H1 (cell line): Measurements from ENCODE around the gene LRRC14B. TPM values are rescaled to one million over a fixed set of nuclear protein-coding genes. Genes with fewer than 3 reads are reported as not detected.

Source experiments
- CTCF ChIA-PET: fragments of 300-600 bp; sonication (Branson Sonifier 250); formaldehyde crosslinking; loops from one replicate; lab custom pipeline; 2021; ENCODE audit not compliant: partially characterized antibody; lab: Charles Lee
- POLR2A ChIA-PET: fragments of 300-600 bp; sonication (Branson Sonifier 250); formaldehyde crosslinking; loops from one replicate; lab custom pipeline; 2021; ENCODE audit warnings: inconsistent platforms; ENCODE audit not compliant: partially characterized antibody; lab: Charles Lee
- DNase-seq, 2 experiments: peaks; one replicate each; pipeline versions ENCODE4 v3.0.0 to v3.0.0-alpha.2; 2010 to 2022; ENCODE audit warnings: low spot score in 2 of 2, low read depth in 1 of 2, mixed read lengths in 1 of 2
- FAIRE-seq: peaks from 2 replicates; lab custom pipeline; 2011; peaks lifted over from hg19 to GRCh38; lab: Jason Lieb, UNC
- H2AFZ ChIP-seq: 2 replicates; pipeline ENCODE4 v1.8.1; 2012; ENCODE audit warnings: low read length, inconsistent platforms
- H2AK5ac ChIP-seq: 2 replicates; pipeline ENCODE4 v1.6.1; 2013; ENCODE audit warnings: low read depth, low read length
- H2BK120ac ChIP-seq: replicated peaks from 2 replicates; pipeline ENCODE3; 2013; ENCODE audit warnings: low read depth, low read length, inconsistent platforms
- H2BK12ac ChIP-seq: 2 replicates; pipeline ENCODE4 v1.6.1; 2013; ENCODE audit warnings: low read depth, low read length
- H2BK15ac ChIP-seq: 2 replicates; pipeline ENCODE4 v1.6.1; 2013; ENCODE audit warnings: low read length
- H2BK20ac ChIP-seq: 2 replicates; pipeline ENCODE4 v1.6.1; 2013; ENCODE audit warnings: low read length
- H2BK5ac ChIP-seq: 2 replicates; pipeline ENCODE4 v1.6.1; 2013; ENCODE audit warnings: low read depth, low read length
- H3K14ac ChIP-seq: 2 replicates; pipeline ENCODE4 v1.6.1; 2013; ENCODE audit warnings: inconsistent platforms; ENCODE audit not compliant: insufficient read length
- H3K18ac ChIP-seq: 2 replicates; pipeline ENCODE4 v1.6.1; 2013; ENCODE audit warnings: low read length; ENCODE audit errors: extremely low read depth
- H3K23ac ChIP-seq: 2 replicates; pipeline ENCODE4 v1.6.1; 2013; ENCODE audit warnings: inconsistent platforms; ENCODE audit not compliant: insufficient read length
- H3K23me2 ChIP-seq: 2 replicates; pipeline ENCODE4 v1.6.1; 2013; ENCODE audit warnings: low read depth, low read length
- H3K27ac ChIP-seq: 2 replicates; pipeline ENCODE4 v1.6.1; 2011; ENCODE audit warnings: low read depth, low read length, inconsistent platforms
- H3K27me3 ChIP-seq, 4 experiments: replicated peaks in 1 of 4; 1 replicate in 1 of 4; 2 replicates in 3 of 4; pipeline versions ENCODE4 v1.6.1 to v1.8.1; 2011 to 2013; ENCODE audit warnings: low read length in 3 of 4, mild to moderate bottlenecking in 3 of 4, inconsistent platforms in 2 of 4, mixed read lengths in 2 of 4, moderate library complexity in 1 of 4; ENCODE audit not compliant: control insufficient read depth in 3 of 4, insufficient read depth in 3 of 4; ENCODE audit errors: extremely low read depth in 1 of 4
- H3K36me3 ChIP-seq, 4 experiments: 2 replicates each; pipeline versions ENCODE4 v1.6.1 to v1.8.1; 2011 to 2013; ENCODE audit warnings: mild to moderate bottlenecking in 4 of 4, low read length in 3 of 4, moderate library complexity in 2 of 4, control low read depth in 1 of 4, inconsistent platforms in 1 of 4; ENCODE audit not compliant: insufficient read depth in 4 of 4, control insufficient read depth in 2 of 4
- H3K4ac ChIP-seq: replicated peaks from 2 replicates; pipeline ENCODE3; 2013; ENCODE audit warnings: low read length, low read depth, mixed read lengths, inconsistent platforms; ENCODE audit not compliant: insufficient read length
- H3K4me1 ChIP-seq, 4 experiments: replicated peaks in 1 of 4; 1 replicate in 1 of 4; 2 replicates in 3 of 4; pipeline versions ENCODE4 v1.6.1 to v1.8.1; 2011 to 2013; ENCODE audit warnings: low read length in 3 of 4, inconsistent platforms in 2 of 4, mixed read lengths in 1 of 4; ENCODE audit not compliant: insufficient read depth in 4 of 4, control insufficient read depth in 3 of 4
- H3K4me2 ChIP-seq, 2 experiments: 2 replicates each; pipeline versions ENCODE4 v1.6.1 to v1.8.1; 2011 to 2013; ENCODE audit warnings: low read depth in 2 of 2, low read length in 2 of 2, control low read depth in 1 of 2, inconsistent platforms in 1 of 2, mild to moderate bottlenecking in 1 of 2; ENCODE audit not compliant: insufficient read depth in 1 of 2
- H3K4me3 ChIP-seq, 4 experiments: fragments of 200-600, 300-600 bp in 1 of 4; sonication (generic), shearing (Covaris generic), sonication (Bioruptor Twin) in 1 of 4; 2 replicates each; pipeline versions ENCODE4 v1.5.1 to v1.8.1; 2011 to 2016; ENCODE audit warnings: low read length in 4 of 4, low read depth in 3 of 4, control low read depth in 2 of 4, inconsistent platforms in 2 of 4, mild to moderate bottlenecking in 2 of 4, mixed read lengths in 1 of 4, moderate library complexity in 1 of 4; ENCODE audit not compliant: insufficient read depth in 2 of 4; ENCODE audit errors: extremely low read depth in 1 of 4
- H3K56ac ChIP-seq: replicated peaks from 2 replicates; pipeline ENCODE3; 2013; ENCODE audit warnings: low read depth, mild to moderate bottlenecking, mixed read lengths, low read length, inconsistent platforms; ENCODE audit not compliant: insufficient read length
- H3K79me1 ChIP-seq: 2 replicates; pipeline ENCODE4 v1.6.1; 2013; ENCODE audit warnings: low read depth, low read length, control low read depth
- H3K79me2 ChIP-seq, 2 experiments: 2 replicates each; pipeline versions ENCODE4 v1.6.1 to v1.8.1; 2012 to 2013; ENCODE audit warnings: low read length in 2 of 2, mild to moderate bottlenecking in 2 of 2, inconsistent platforms in 1 of 2; ENCODE audit not compliant: insufficient read depth in 2 of 2, control insufficient read depth in 1 of 2
- H3K9ac ChIP-seq, 4 experiments: replicated peaks in 1 of 4; 1 replicate in 1 of 4; 2 replicates in 3 of 4; pipeline versions ENCODE4 v1.6.1 to v1.8.1; 2011 to 2013; ENCODE audit warnings: low read depth in 3 of 4, low read length in 3 of 4, control low read depth in 2 of 4, mild to moderate bottlenecking in 2 of 4, moderate library complexity in 2 of 4, inconsistent platforms in 1 of 4; ENCODE audit errors: extremely low read depth in 1 of 4
- H3K9me3 ChIP-seq, 2 experiments: 2 replicates each; pipeline versions ENCODE4 v1.6.1 to v1.8.1; 2012 to 2013; ENCODE audit warnings: mild to moderate bottlenecking in 2 of 2, moderate library complexity in 2 of 2, control low read depth in 1 of 2, inconsistent platforms in 1 of 2, low read depth in 1 of 2, low read length in 1 of 2, mixed read lengths in 1 of 2; ENCODE audit not compliant: insufficient read depth in 2 of 2
- H4K20me1 ChIP-seq, 2 experiments: replicated peaks in 1 of 2; 2 replicates each; pipeline versions ENCODE3 to v1.8.1; 2011 to 2013; ENCODE audit warnings: inconsistent platforms in 2 of 2, low read length in 2 of 2, mild to moderate bottlenecking in 1 of 2; ENCODE audit not compliant: insufficient read depth in 2 of 2, control insufficient read depth in 1 of 2
- H4K5ac ChIP-seq: 2 replicates; pipeline ENCODE4 v1.6.1; 2013; ENCODE audit warnings: low read length, low read depth, mixed read lengths, inconsistent platforms; ENCODE audit not compliant: insufficient read length
- H4K8ac ChIP-seq: 2 replicates; pipeline ENCODE4 v1.8.0; 2013; ENCODE audit warnings: mild to moderate bottlenecking, moderate library complexity, low read length, inconsistent platforms; ENCODE audit not compliant: insufficient read depth; ENCODE audit errors: extremely low read depth
- H4K91ac ChIP-seq: replicated peaks from 2 replicates; pipeline ENCODE3; 2013; ENCODE audit warnings: low read length, mixed read lengths, inconsistent platforms; ENCODE audit not compliant: insufficient read length
- BRCA1 ChIP-seq: IDR thresholded peaks from 2 replicates; pipeline ENCODE4 v1.6.1; 2012; ENCODE audit warnings: low read depth, low read length, improper control_type of control experiment
- EZH2 ChIP-seq: fragments of 200-600 bp; sonication (generic); IDR thresholded peaks from 2 replicates; pipeline ENCODE4 v1.7.1; 2012; ENCODE audit warnings: low read depth, mild to moderate bottlenecking, moderate library complexity, low read length, inconsistent platforms; ENCODE audit not compliant: severe bottlenecking
- GABPA ChIP-seq: IDR thresholded peaks from 2 replicates; pipeline ENCODE4 v1.6.1; 2011; ENCODE audit warnings: mild to moderate bottlenecking, low read length, moderate library complexity, borderline replicate concordance; ENCODE audit not compliant: insufficient read depth
- JUND ChIP-seq: IDR thresholded peaks from 2 replicates; pipeline ENCODE4 v1.6.1; 2011; ENCODE audit warnings: mild to moderate bottlenecking, improper control_type of control experiment, low read length
- WGBS, 2 experiments: shearing (Covaris generic) in 1 of 2; methylation state at CpG; one replicate each; pipeline versions ENCODE4 v1.1.6 to v1.1.7; 2013 to 2015; ENCODE audit warnings: low lambda C conversion rate in 2 of 2, mixed read lengths in 2 of 2, inconsistent platforms in 1 of 2, low coverage in 1 of 2, missing lambda C conversion rate in 1 of 2; ENCODE audit not compliant: insufficient replicate concordance in 2 of 2, insufficient coverage in 1 of 2, insufficient read length in 1 of 2; ENCODE audit errors: extremely low coverage in 1 of 2, missing lambda C conversion rate in 1 of 2; 5-methylcytosine and 5-hydroxymethylcytosine counted together
- polyA plus RNA-seq, 7 experiments: library from polyadenylated mRNA; depleted of rRNA in 3 of 7; stranded (reverse) in 5 of 7; unstranded in 2 of 7; fragments of >200 nt in 5 of 7; fragments of 200-250 nt in 2 of 7; gene quantifications; 1 replicate in 5 of 7; 2 replicates in 1 of 7; 4 replicates in 1 of 7; pipeline versions ENCODE4 v1.2.1 to v1.2.3, GENCODE V29; 2011 to 2013; ENCODE audit warnings: missing spikeins in 2 of 7, mixed read lengths in 2 of 7
- total RNA-seq: library from RNA; stranded (reverse); fragmentation: NEBNext Ultra II Directional; extraction: Animal tissue kit (Norgen Biotek cat#: 25700); gene quantifications from 2 replicates; pipeline ENCODE4 v1.2.1, GENCODE V29; 2021
- TF ChIP-seq, protein P1 (sequence below): IDR thresholded peaks from 2 replicates; pipeline ENCODE4 v1.6.1; 2012; ENCODE audit warnings: inconsistent platforms
- TF ChIP-seq, protein P2 (sequence below), 3 experiments: IDR thresholded peaks; 1 replicate in 2 of 3; 2 replicates in 1 of 3; pipeline versions ENCODE4 v1.5.1 to v1.6.1; 2011; ENCODE audit warnings: low read length in 3 of 3, mild to moderate bottlenecking in 3 of 3, inconsistent platforms in 2 of 3, low read depth in 1 of 3, moderate library complexity in 1 of 3; ENCODE audit not compliant: insufficient read depth in 1 of 3; ENCODE audit errors: control extremely low read depth in 1 of 3

LRRC14B gene
- total and polyA plus RNA-seq, 2 of the 8 experiments (the other 6 are each of a cell fraction or from before 2014, with no cell fraction given) = not detected

DNA sequence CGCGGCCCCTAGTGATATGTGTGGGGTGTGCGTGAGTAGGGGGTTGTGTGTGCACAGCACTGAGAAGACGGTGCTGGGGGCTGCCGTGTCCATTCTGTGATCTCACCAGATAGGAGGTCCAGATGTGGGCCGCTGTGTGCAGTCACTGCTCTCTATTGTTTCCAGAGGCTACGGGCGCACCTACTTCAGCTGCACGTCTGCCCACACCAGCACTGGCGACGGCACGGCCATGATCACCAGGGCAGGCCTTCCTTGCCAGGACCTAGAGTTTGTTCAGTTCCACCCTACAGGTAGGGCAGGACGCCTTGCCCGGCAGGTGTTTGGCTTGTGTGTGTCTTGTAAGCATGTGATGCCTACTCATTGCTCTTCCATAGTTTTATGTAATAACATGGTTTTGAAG is 39.4 kb downstream of the LRRC14B start:
- WGBS, 2 experiments = 97% methylated on average over 14 of the region's 14 CpGs; no CpG with 5 or more reads in 1 of the 2 experiments
- H3K4me1 ChIP-seq = peaks cover 0 to 2% (median 0%) of the 10 kb centered on the region in 4 experiments; a peak in 1 of 7 replicates
- H3K23me2 ChIP-seq = no peaks in the 10 kb centered on the region
- peaks cover 2 to 3% of the 10 kb centered on the region in 2 experiments for H4K20me1 ChIP-seq
- no peak overlapping the region for H4K91ac ChIP-seq
- FAIRE-seq (no peak), DNase-seq (no peak)
- no peak overlapping the region for H4K5ac ChIP-seq
- no peak overlapping the region for H4K8ac ChIP-seq
- TF ChIP-seq EZH2 (no peak), JUND (no peak), GABPA (no peak), BRCA1 (no peak)
- TF ChIP-seq, protein P1, sequence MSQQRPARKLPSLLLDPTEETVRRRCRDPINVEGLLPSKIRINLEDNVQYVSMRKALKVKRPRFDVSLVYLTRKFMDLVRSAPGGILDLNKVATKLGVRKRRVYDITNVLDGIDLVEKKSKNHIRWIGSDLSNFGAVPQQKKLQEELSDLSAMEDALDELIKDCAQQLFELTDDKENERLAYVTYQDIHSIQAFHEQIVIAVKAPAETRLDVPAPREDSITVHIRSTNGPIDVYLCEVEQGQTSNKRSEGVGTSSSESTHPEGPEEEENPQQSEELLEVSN = no peak
- TF ChIP-seq, protein P2, sequence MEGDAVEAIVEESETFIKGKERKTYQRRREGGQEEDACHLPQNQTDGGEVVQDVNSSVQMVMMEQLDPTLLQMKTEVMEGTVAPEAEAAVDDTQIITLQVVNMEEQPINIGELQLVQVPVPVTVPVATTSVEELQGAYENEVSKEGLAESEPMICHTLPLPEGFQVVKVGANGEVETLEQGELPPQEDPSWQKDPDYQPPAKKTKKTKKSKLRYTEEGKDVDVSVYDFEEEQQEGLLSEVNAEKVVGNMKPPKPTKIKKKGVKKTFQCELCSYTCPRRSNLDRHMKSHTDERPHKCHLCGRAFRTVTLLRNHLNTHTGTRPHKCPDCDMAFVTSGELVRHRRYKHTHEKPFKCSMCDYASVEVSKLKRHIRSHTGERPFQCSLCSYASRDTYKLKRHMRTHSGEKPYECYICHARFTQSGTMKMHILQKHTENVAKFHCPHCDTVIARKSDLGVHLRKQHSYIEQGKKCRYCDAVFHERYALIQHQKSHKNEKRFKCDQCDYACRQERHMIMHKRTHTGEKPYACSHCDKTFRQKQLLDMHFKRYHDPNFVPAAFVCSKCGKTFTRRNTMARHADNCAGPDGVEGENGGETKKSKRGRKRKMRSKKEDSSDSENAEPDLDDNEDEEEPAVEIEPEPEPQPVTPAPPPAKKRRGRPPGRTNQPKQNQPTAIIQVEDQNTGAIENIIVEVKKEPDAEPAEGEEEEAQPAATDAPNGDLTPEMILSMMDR (IDR thresholded peaks at IDR 0.05; ENCODE audit: control extremely low read depth in 1 of 3, insufficient read depth in 1 of 3, low read depth in 1 of 3, low read length in 3 of 3) = no peak
- POLR2A ChIA-PET = interaction anchor here (1.2 kb wide), 1 partner anchor 17 kb away, joined by 3 read pairs; no protein-coding TSS in a partner anchor
- no peak overlapping the region for H3K4ac ChIP-seq
- H3K4me2 ChIP-seq = no peak overlapping the region
- no peak overlapping the region for H2BK15ac ChIP-seq
- H3K27ac ChIP-seq = no peak overlapping the region
- no peak overlapping the region for H3K23ac ChIP-seq
- no peak overlapping the region for H2BK5ac ChIP-seq
- no peak overlapping the region for H3K14ac ChIP-seq
- no peaks in the 10 kb centered on the region for H3K9me3 ChIP-seq
- no peak overlapping the region for H3K18ac ChIP-seq
- no peak overlapping the region for H2BK120ac ChIP-seq
- H2AK5ac ChIP-seq = no peak overlapping the region
- H3K27me3 ChIP-seq = no peaks in the 10 kb centered on the region
- no peak overlapping the region for H3K9ac ChIP-seq
- CTCF ChIA-PET = interaction anchor here (1.4 kb wide), 1 partner anchor 184 kb away, joined by 4 read pairs; no protein-coding TSS in a partner anchor
- H3K4me3 ChIP-seq = no peak overlapping the region
- H3K56ac ChIP-seq = no peak overlapping the region
- peaks cover 3% of the 10 kb centered on the region; the same call in 1 of the 2 replicates for H3K79me1 ChIP-seq
- no peak overlapping the region for H2BK20ac ChIP-seq
- H2BK12ac ChIP-seq = no peak overlapping the region
- peaks cover 15 to 63% (median 49%) of the 10 kb centered on the region in 4 experiments for H3K36me3 ChIP-seq
- H3K79me2 ChIP-seq = no peaks in the 10 kb centered on the region
- H2AFZ ChIP-seq = no peak overlapping the region
